SK-N-SH (cell line): ENCODE results near the gene LCOR. TPM values are rescaled to one million over a fixed set of nuclear protein-coding genes. Genes with fewer than 3 reads are reported as not detected.

Experiments used
- CTCF ChIA-PET: fragments of 300-600, 350-600 bp; formaldehyde crosslinking; extraction: SDS; loops from one replicate; lab custom pipeline; 2021; lab: Yijun Ruan, JAX
- POLR2A ChIA-PET: fragments of 350-600 bp; sonication (Branson Sonifier 250); formaldehyde crosslinking; extraction: SDS; loops from one replicate; lab custom pipeline; 2020; ENCODE audit warnings: antibody characterized with exemption, inconsistent platforms; lab: Yijun Ruan, JAX
- DNase-seq: peaks from one replicate; pipeline ENCODE4 v3.0.0; 2012
- H2AFZ ChIP-seq: fragments of 200-600 bp; sonication (generic); 2 replicates; pipeline ENCODE4 v1.8.1; 2016; ENCODE audit warnings: antibody characterized with exemption, mild to moderate bottlenecking, low read depth
- H3F3A ChIP-seq: fragments of 200-600 bp; sonication (generic); replicated peaks from 2 replicates; pipeline ENCODE3; 2016; ENCODE audit warnings: antibody characterized with exemption, mild to moderate bottlenecking; ENCODE audit not compliant: insufficient read depth
- H3K27ac ChIP-seq, 2 experiments: fragments of 200-500 bp in 1 of 2; fragments of 200-600 bp in 1 of 2; sonication (Bioruptor generic) in 1 of 2; sonication (generic), shearing (Covaris generic) in 1 of 2; 2 replicates each; pipeline versions ENCODE4 v1.5.1 to v1.6.1; 2014 to 2016; ENCODE audit warnings: low read depth in 2 of 2, inconsistent platforms in 1 of 2, low read length in 1 of 2, mild to moderate bottlenecking in 1 of 2, mixed read lengths in 1 of 2
- H3K27me3 ChIP-seq: fragments of 200-600 bp; sonication (generic), shearing (Covaris generic); 2 replicates; pipeline ENCODE4 v1.6.1; 2016; ENCODE audit warnings: mixed run types; ENCODE audit not compliant: insufficient read depth
- H3K36me3 ChIP-seq, 2 experiments: fragments of 200-500 bp in 1 of 2; fragments of 200-600 bp in 1 of 2; sonication (Bioruptor generic) in 1 of 2; sonication (generic) in 1 of 2; replicated peaks in 1 of 2; 2 replicates each; pipeline versions ENCODE3 to v1.5.1; 2014 to 2016; ENCODE audit warnings: low read length in 1 of 2, mild to moderate bottlenecking in 1 of 2; ENCODE audit not compliant: insufficient read depth in 2 of 2, control insufficient read depth in 1 of 2
- H3K4me1 ChIP-seq, 2 experiments: fragments of 200-500 bp in 1 of 2; fragments of 200-600 bp in 1 of 2; sonication (Bioruptor generic) in 1 of 2; sonication (generic), shearing (Covaris generic) in 1 of 2; 2 replicates each; pipeline versions ENCODE4 v1.5.1 to v1.6.1; 2014 to 2016; ENCODE audit warnings: low read depth in 1 of 2, low read length in 1 of 2, mixed run types in 1 of 2; ENCODE audit not compliant: insufficient read depth in 2 of 2, control insufficient read depth in 1 of 2
- H3K4me2 ChIP-seq: fragments of 200-600 bp; sonication (generic), shearing (Covaris generic); 2 replicates; pipeline ENCODE4 v1.6.1; 2017; ENCODE audit warnings: mixed run types
- H3K4me3 ChIP-seq, 2 experiments: fragments of 200-500 bp in 1 of 2; fragments of 200-600 bp in 1 of 2; sonication (Bioruptor generic) in 1 of 2; sonication (generic), shearing (Covaris generic) in 1 of 2; 2 replicates each; pipeline versions ENCODE4 v1.5.1 to v1.8.1; 2014 to 2016; ENCODE audit warnings: low read depth in 2 of 2, inconsistent platforms in 1 of 2, low read length in 1 of 2, mild to moderate bottlenecking in 1 of 2, mixed read lengths in 1 of 2, moderate library complexity in 1 of 2
- H3K79me2 ChIP-seq: fragments of 200-600 bp; sonication (generic); 2 replicates; pipeline ENCODE4 v1.8.1; 2017; ENCODE audit warnings: mild to moderate bottlenecking; ENCODE audit not compliant: insufficient read depth
- H3K9ac ChIP-seq: fragments of 200-600 bp; sonication (generic); 2 replicates; pipeline ENCODE4 v1.6.1; 2017; ENCODE audit warnings: mixed run types
- H3K9me2 ChIP-seq: fragments of 200-600 bp; sonication (generic); 2 replicates; pipeline ENCODE4 v1.6.1; 2017; ENCODE audit warnings: mixed run types
- H3K9me3 ChIP-seq: fragments of 200-600 bp; sonication (generic); 2 replicates; pipeline ENCODE4 v1.6.1; 2017; ENCODE audit warnings: mixed run types, mild to moderate bottlenecking, moderate library complexity
- H4K20me1 ChIP-seq: fragments of 200-600 bp; sonication (generic); 2 replicates; pipeline ENCODE4 v1.6.1; 2017; ENCODE audit warnings: mild to moderate bottlenecking, mixed run types; ENCODE audit not compliant: insufficient read depth
- CHD2 ChIP-seq: fragments of 150-350 bp; IDR thresholded peaks from 2 replicates; pipeline ENCODE4 v1.6.1; 2018; ENCODE audit warnings: low read length; ENCODE audit not compliant: partially characterized antibody
- FOXJ3 ChIP-seq: sonication (generic); formaldehyde crosslinking; IDR thresholded peaks from 2 replicates; pipeline ENCODE4 v1.5.1; 2020; ENCODE audit warnings: mild to moderate bottlenecking, missing genetic modification reagents
- GABPA ChIP-seq: IDR thresholded peaks from 2 replicates; pipeline ENCODE4 v1.4.0; 2012; ENCODE audit warnings: low read depth, mild to moderate bottlenecking
- NFIC ChIP-seq: IDR thresholded peaks from 2 replicates; pipeline ENCODE4 v1.4.0; 2012; ENCODE audit warnings: borderline replicate concordance
- POLR2AphosphoS5 ChIP-seq: IDR thresholded peaks from 2 replicates; pipeline ENCODE4 v1.6.1; 2012; ENCODE audit warnings: low read depth, low read length
- RFX5 ChIP-seq: IDR thresholded peaks from 2 replicates; pipeline ENCODE4 v1.6.1; 2012; ENCODE audit warnings: mild to moderate bottlenecking, improper control_type of control experiment, low read length
- TAF1 ChIP-seq: IDR thresholded peaks from 2 replicates; pipeline ENCODE4 v1.6.1; 2012; ENCODE audit warnings: low read depth, mild to moderate bottlenecking, low read length, moderate library complexity, borderline replicate concordance
- TCF12 ChIP-seq: IDR thresholded peaks from 2 replicates; pipeline ENCODE4 v1.4.0; 2012
- TEAD4 ChIP-seq: IDR thresholded peaks from 2 replicates; pipeline ENCODE4 v1.4.0; 2012; ENCODE audit warnings: mild to moderate bottlenecking, borderline replicate concordance; ENCODE audit not compliant: insufficient read depth
- WGBS: methylation state at CpG from one replicate; pipeline ENCODE4 v1.1.6; 2017; ENCODE audit warnings: low lambda C conversion rate; 5-methylcytosine and 5-hydroxymethylcytosine counted together
- polyA plus RNA-seq, 3 experiments: library from polyadenylated mRNA; depleted of rRNA; stranded (reverse); fragments of >200 nt; gene quantifications; 2 replicates each; pipeline ENCODE4 v1.2.3, GENCODE V29; 2012
- TF ChIP-seq, protein P1 (sequence below): IDR thresholded peaks from 2 replicates; pipeline ENCODE4; 2012
- TF ChIP-seq, protein P2 (sequence below): IDR thresholded peaks from 2 replicates; pipeline ENCODE4 v1.4.0; 2012; ENCODE audit warnings: low read depth
- TF ChIP-seq, protein P3 (sequence below): IDR thresholded peaks from 2 replicates; pipeline ENCODE4 v1.6.1; 2012; ENCODE audit warnings: mild to moderate bottlenecking, low read depth, low read length, moderate library complexity
- TF ChIP-seq, protein P4 (sequence below): fragments of 150-350 bp; IDR thresholded peaks from 2 replicates; pipeline ENCODE4 v1.6.1; 2017; ENCODE audit warnings: antibody characterized with exemption, low read length, low read depth, borderline replicate concordance
- TF ChIP-seq, protein P5 (sequence below): IDR thresholded peaks from 2 replicates; pipeline ENCODE4 v1.4.0; 2012; ENCODE audit warnings: low read depth, borderline replicate concordance
- TF ChIP-seq, protein P6 (sequence below): fragments of 200-600 bp; sonication (generic); IDR thresholded peaks from 2 replicates; pipeline ENCODE4 v1.6.1; 2017; ENCODE audit warnings: antibody characterized with exemption, mild to moderate bottlenecking, moderate library complexity
- TF ChIP-seq, protein P7 (sequence below): fragments of 150-350 bp; IDR thresholded peaks from 2 replicates; pipeline ENCODE4 v1.6.1; 2016; ENCODE audit warnings: mild to moderate bottlenecking, low read depth, low read length

Gene LCOR
- polyA plus RNA-seq, 1 of the 3 experiments (the other 2 are of a cell fraction), result 1.9 TPM

DNA sequence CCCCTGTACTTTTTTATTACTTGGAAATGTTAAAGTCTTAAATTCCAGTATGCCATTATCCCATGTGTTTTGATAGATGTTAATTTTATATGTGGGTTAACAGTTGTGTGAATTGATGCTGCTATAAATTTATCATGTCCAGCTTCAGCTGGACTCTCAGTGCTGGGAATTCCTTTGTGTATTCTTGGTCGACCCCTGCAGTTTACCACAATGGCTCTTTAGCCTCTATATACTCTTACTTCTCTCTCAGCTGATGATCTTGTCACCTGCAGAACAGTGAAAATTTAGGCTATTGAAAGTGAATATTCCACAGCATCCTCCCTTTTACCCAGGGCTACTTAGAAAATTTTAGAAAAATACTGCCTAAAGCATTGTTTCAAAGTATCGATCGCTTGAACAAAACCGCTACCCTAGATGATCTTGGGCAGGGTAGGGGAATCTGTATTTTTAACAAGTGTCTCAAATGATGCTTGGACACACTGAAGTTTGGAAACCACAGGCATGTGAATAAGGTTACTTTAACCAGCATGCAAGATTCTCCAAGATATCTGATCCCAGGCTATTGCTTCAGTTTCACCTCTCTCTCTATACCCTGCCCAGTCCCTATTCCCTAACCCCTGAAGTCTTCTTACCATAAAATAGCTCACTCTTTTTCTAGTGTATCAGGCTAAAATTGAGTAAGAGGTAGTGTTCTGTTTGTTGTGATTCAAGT, 25.4 kb downstream of the LCOR start:
- H3K9ac ChIP-seq, result no peak overlapping the region
- CTCF ChIA-PET, result no interaction called here
- H3K27ac ChIP-seq, result no peak overlapping the region
- H4K20me1 ChIP-seq, result peaks cover 75% of the 10 kb centered on the region
- no peaks in the 10 kb centered on the region for H3K9me3 ChIP-seq
- H3K4me2 ChIP-seq, result no peak overlapping the region
- peaks cover under 1% of the 10 kb centered on the region for H3F3A ChIP-seq
- H3K4me3 ChIP-seq, result no peak overlapping the region
- no peaks in the 10 kb centered on the region; a peak in 3 of 4 replicates for H3K4me1 ChIP-seq
- H3K79me2 ChIP-seq, result peaks cover 100% of the 10 kb centered on the region
- H2AFZ ChIP-seq, result no peak overlapping the region
- 96% methylated on average over 4 of the region's 4 CpGs for WGBS
- POLR2A ChIA-PET, result no interaction called here
- no peaks in the 10 kb centered on the region for H3K27me3 ChIP-seq
- H3K9me2 ChIP-seq, result no peaks in the 10 kb centered on the region
- no peak for DNase-seq
- H3K36me3 ChIP-seq, result peaks cover 0 to 12% of the 10 kb centered on the region in 2 experiments
- TF ChIP-seq NFIC, result no peak
- no peak for TF ChIP-seq GABPA
- TF ChIP-seq, protein P1, sequence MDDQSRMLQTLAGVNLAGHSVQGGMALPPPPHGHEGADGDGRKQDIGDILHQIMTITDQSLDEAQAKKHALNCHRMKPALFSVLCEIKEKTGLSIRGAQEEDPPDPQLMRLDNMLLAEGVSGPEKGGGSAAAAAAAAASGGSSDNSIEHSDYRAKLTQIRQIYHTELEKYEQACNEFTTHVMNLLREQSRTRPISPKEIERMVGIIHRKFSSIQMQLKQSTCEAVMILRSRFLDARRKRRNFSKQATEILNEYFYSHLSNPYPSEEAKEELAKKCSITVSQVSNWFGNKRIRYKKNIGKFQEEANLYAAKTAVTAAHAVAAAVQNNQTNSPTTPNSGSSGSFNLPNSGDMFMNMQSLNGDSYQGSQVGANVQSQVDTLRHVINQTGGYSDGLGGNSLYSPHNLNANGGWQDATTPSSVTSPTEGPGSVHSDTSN, result no peak
- TF ChIP-seq, protein P2, sequence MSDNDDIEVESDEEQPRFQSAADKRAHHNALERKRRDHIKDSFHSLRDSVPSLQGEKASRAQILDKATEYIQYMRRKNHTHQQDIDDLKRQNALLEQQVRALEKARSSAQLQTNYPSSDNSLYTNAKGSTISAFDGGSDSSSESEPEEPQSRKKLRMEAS, result no peak
- TF ChIP-seq, protein P3, sequence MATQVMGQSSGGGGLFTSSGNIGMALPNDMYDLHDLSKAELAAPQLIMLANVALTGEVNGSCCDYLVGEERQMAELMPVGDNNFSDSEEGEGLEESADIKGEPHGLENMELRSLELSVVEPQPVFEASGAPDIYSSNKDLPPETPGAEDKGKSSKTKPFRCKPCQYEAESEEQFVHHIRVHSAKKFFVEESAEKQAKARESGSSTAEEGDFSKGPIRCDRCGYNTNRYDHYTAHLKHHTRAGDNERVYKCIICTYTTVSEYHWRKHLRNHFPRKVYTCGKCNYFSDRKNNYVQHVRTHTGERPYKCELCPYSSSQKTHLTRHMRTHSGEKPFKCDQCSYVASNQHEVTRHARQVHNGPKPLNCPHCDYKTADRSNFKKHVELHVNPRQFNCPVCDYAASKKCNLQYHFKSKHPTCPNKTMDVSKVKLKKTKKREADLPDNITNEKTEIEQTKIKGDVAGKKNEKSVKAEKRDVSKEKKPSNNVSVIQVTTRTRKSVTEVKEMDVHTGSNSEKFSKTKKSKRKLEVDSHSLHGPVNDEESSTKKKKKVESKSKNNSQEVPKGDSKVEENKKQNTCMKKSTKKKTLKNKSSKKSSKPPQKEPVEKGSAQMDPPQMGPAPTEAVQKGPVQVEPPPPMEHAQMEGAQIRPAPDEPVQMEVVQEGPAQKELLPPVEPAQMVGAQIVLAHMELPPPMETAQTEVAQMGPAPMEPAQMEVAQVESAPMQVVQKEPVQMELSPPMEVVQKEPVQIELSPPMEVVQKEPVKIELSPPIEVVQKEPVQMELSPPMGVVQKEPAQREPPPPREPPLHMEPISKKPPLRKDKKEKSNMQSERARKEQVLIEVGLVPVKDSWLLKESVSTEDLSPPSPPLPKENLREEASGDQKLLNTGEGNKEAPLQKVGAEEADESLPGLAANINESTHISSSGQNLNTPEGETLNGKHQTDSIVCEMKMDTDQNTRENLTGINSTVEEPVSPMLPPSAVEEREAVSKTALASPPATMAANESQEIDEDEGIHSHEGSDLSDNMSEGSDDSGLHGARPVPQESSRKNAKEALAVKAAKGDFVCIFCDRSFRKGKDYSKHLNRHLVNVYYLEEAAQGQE, result no peak
- no peak for TF ChIP-seq CHD2
- TF ChIP-seq, protein P4, sequence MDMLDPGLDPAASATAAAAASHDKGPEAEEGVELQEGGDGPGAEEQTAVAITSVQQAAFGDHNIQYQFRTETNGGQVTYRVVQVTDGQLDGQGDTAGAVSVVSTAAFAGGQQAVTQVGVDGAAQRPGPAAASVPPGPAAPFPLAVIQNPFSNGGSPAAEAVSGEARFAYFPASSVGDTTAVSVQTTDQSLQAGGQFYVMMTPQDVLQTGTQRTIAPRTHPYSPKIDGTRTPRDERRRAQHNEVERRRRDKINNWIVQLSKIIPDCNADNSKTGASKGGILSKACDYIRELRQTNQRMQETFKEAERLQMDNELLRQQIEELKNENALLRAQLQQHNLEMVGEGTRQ, result no peak
- TF ChIP-seq RFX5, result no peak
- TF ChIP-seq, protein P5, sequence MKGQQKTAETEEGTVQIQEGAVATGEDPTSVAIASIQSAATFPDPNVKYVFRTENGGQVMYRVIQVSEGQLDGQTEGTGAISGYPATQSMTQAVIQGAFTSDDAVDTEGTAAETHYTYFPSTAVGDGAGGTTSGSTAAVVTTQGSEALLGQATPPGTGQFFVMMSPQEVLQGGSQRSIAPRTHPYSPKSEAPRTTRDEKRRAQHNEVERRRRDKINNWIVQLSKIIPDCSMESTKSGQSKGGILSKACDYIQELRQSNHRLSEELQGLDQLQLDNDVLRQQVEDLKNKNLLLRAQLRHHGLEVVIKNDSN, result no peak
- no peak for TF ChIP-seq TAF1
- TF ChIP-seq, protein P6, sequence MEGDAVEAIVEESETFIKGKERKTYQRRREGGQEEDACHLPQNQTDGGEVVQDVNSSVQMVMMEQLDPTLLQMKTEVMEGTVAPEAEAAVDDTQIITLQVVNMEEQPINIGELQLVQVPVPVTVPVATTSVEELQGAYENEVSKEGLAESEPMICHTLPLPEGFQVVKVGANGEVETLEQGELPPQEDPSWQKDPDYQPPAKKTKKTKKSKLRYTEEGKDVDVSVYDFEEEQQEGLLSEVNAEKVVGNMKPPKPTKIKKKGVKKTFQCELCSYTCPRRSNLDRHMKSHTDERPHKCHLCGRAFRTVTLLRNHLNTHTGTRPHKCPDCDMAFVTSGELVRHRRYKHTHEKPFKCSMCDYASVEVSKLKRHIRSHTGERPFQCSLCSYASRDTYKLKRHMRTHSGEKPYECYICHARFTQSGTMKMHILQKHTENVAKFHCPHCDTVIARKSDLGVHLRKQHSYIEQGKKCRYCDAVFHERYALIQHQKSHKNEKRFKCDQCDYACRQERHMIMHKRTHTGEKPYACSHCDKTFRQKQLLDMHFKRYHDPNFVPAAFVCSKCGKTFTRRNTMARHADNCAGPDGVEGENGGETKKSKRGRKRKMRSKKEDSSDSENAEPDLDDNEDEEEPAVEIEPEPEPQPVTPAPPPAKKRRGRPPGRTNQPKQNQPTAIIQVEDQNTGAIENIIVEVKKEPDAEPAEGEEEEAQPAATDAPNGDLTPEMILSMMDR, result no peak
- TF ChIP-seq FOXJ3 (CRISPR knock-in tag), result no peak
- TF ChIP-seq, protein P7, sequence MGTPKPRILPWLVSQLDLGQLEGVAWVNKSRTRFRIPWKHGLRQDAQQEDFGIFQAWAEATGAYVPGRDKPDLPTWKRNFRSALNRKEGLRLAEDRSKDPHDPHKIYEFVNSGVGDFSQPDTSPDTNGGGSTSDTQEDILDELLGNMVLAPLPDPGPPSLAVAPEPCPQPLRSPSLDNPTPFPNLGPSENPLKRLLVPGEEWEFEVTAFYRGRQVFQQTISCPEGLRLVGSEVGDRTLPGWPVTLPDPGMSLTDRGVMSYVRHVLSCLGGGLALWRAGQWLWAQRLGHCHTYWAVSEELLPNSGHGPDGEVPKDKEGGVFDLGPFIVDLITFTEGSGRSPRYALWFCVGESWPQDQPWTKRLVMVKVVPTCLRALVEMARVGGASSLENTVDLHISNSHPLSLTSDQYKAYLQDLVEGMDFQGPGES, result no peak
- no peak for TF ChIP-seq TEAD4
- no peak for TF ChIP-seq TCF12
- TF ChIP-seq POLR2AphosphoS5, result no peak
- TF ChIP-seq, all 33 proteins: peak for 0
